Vagina (tissue), 2 donors: ENCODE data around the gene ZNF775. TPM values are rescaled to one million over a fixed set of nuclear protein-coding genes. Genes with fewer than 3 reads are reported as not detected.

Source experiments
- DNase-seq, 2 donors: peaks; one replicate each; pipeline ENCODE4 v3.0.0-alpha.2; 2017; ENCODE audit errors: extremely low spot score in 2 of 2
- H3K27ac ChIP-seq: fragments of 200-600 bp; sonication (generic); one replicate; pipeline ENCODE4 v1.5.1; 2019
- H3K27me3 ChIP-seq: fragments of 200-600 bp; sonication (generic); one replicate; pipeline ENCODE4 v1.5.1; 2019
- H3K36me3 ChIP-seq, 2 donors: fragments of 200-600 bp; sonication (generic); one replicate each; pipeline ENCODE4 v1.5.1; 2017 to 2019
- H3K4me1 ChIP-seq: fragments of 200-600 bp; sonication (generic); one replicate; pipeline ENCODE4 v1.5.1; 2019
- H3K4me3 ChIP-seq, 2 donors: fragments of 200-600 bp; sonication (generic); 1 replicate in 1 of 2; 2 replicates in 1 of 2; pipeline ENCODE4 v1.5.1; 2016 to 2019
- H3K9me3 ChIP-seq: fragments of 200-600 bp; sonication (generic); one replicate; pipeline ENCODE4 v1.5.1; 2019
- POLR2A ChIP-seq, 2 donors: fragments of 450-650 bp; IDR thresholded peaks; one replicate each; pipeline ENCODE4 v1.6.1; 2017; ENCODE audit warnings: antibody characterized with exemption in 2 of 2, mild to moderate bottlenecking in 2 of 2, moderate library complexity in 2 of 2
- POLR2AphosphoS5 ChIP-seq, 2 donors: sonication (generic); formaldehyde crosslinking; IDR thresholded peaks; one replicate each; pipeline ENCODE4 v1.9.0; 2017; ENCODE audit warnings: antibody characterized with exemption in 2 of 2, mild to moderate bottlenecking in 2 of 2, low read depth in 1 of 2; ENCODE audit not compliant: insufficient read depth in 1 of 2
- intact Hi-C: fragments of 100-400 bp; cut with DNase I; formaldehyde crosslinking; loops from one replicate; pipeline ENCODE4 v1.15.1; 2023
- total RNA-seq: library from RNA; depleted of rRNA; stranded (reverse); fragments of >200 nt; gene quantifications from one replicate; pipeline ENCODE4 v1.2.3, GENCODE V29; 2016
- TF ChIP-seq, protein P1 (sequence below), 3 experiments: fragments of 450-650 bp in 2 of 3; fragments of 200-600 bp in 1 of 3; sonication (generic) in 1 of 3; IDR thresholded peaks; one replicate each; pipeline ENCODE4 v1.5.1; 2017 to 2019; ENCODE audit warnings: antibody characterized with exemption in 3 of 3, mild to moderate bottlenecking in 2 of 3, moderate library complexity in 2 of 3

Gene ZNF775
- total RNA-seq, 1 donor from 2014 or later: 4.4 TPM

DNA sequence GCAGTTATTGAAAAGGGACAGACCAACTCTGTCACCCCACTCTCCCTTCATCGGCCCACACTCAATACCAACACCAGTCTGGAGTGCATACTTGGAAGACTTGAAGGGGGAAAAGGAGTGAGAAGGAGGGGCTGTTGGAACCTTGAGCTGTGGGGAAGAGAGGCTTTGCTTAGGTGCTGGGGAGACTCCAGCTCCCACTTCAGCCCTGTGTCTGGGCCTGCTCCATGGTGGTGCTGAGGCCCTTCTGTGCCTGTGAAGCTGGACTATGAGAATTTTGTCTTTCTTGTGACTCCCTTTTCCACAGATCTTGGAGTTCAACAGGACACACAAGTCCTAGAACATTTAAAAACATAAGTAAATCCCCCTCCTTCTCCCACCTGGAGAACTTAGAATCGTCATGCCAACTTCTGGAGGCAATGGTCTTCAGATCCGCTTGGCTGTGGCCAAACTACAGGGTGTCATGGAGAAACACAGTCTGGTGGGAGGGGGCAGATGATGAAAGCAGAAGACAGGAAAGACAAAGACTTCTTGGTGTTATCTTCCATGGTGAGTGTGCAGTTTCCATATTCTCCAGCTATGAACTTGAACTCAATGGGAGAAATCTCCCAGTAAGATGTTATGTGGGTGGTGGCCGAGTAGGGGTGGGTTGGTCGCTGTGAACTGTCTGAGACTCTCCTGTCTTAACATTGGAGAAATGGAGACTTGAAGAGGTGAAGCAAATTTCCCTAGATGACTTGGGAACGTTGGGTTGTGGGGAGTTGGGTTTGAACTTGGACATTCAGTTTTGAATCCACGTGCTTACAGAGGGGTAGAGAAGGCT lies 52.9 kb downstream of the ZNF775 start:
- TF ChIP-seq, protein P1, sequence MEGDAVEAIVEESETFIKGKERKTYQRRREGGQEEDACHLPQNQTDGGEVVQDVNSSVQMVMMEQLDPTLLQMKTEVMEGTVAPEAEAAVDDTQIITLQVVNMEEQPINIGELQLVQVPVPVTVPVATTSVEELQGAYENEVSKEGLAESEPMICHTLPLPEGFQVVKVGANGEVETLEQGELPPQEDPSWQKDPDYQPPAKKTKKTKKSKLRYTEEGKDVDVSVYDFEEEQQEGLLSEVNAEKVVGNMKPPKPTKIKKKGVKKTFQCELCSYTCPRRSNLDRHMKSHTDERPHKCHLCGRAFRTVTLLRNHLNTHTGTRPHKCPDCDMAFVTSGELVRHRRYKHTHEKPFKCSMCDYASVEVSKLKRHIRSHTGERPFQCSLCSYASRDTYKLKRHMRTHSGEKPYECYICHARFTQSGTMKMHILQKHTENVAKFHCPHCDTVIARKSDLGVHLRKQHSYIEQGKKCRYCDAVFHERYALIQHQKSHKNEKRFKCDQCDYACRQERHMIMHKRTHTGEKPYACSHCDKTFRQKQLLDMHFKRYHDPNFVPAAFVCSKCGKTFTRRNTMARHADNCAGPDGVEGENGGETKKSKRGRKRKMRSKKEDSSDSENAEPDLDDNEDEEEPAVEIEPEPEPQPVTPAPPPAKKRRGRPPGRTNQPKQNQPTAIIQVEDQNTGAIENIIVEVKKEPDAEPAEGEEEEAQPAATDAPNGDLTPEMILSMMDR (IDR thresholded peaks at IDR 0.05): no peak
- TF ChIP-seq POLR2A (IDR thresholded peaks at IDR 0.05) (no peak), POLR2AphosphoS5 (IDR thresholded peaks at IDR 0.05; ENCODE audit: insufficient read depth in 1 of 2, low read depth in 1 of 2) (no peak)
- Histone ChIP-seq H3K9me3 (no peaks in the 10 kb centered on the region), H3K27ac (no peak overlapping the region), H3K4me3 (no peak overlapping the region), H3K27me3 (no peaks in the 10 kb centered on the region), H3K4me1 (peaks cover 9% of the 10 kb centered on the region), H3K36me3 (no peaks in the 10 kb centered on the region)
- intact Hi-C loops: no loop called here
- DNase-seq: no peak

DNA sequence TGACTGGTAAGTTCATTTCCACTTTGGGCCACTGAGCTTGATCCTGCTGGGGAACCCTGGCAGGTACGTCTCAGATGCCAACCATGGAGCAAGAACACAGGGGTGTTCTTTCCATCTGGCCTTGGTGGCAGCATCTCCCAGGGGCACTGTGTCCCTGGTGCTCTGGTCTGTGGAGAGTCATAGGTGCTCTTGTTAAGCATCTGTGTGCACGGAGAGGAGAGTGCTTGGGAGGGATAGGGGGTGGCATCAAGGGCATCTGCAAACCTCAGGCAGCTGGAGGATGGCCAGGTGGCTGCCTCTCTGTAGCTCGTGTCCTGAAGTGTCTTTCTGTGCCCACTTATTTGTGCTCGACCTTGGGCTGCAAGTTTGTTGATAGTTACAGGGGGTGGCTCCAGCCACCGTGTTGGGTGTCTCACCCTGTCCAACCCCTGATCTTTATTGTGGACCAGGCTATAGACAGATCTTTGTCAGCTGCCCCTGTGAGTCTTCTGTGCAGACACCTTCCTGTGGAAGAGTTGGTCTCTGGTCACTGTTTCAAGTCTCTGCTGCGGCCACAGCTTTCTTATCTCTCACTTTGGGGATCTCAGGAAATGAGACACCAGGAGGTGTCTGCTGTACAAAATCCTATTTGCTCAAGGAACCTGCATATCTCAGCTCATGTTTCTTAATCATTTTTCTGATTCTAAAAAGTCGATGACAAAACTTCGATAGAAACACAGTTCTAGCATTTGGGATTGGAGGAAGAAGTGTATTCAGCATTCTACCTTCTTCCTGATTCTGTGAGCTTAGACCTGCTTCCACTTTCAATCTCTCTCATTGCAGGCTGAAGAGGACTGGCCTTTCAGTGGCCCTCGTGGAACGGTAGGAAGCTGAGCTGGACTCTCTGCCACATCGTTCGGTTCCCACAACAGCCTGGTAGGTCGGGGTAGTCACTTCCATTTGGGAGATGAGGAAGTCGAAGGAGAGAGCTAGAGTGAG lies 54.1 kb downstream of the ZNF775 start:
- no peaks in the 10 kb centered on the region for H3K27me3 ChIP-seq
- intact Hi-C loops: no loop called here
- H3K4me1 ChIP-seq: peaks cover 9% of the 10 kb centered on the region
- no peak overlapping the region for H3K4me3 ChIP-seq
- TF ChIP-seq POLR2A (IDR thresholded peaks at IDR 0.05) (no peak), POLR2AphosphoS5 (IDR thresholded peaks at IDR 0.05; ENCODE audit: insufficient read depth in 1 of 2, low read depth in 1 of 2) (no peak)
- TF ChIP-seq, protein P1 (IDR thresholded peaks at IDR 0.05): no peak
- no peaks in the 10 kb centered on the region for H3K9me3 ChIP-seq
- DNase-seq: peak in 1 of 2 donors; percentile 81
- no peaks in the 10 kb centered on the region for H3K36me3 ChIP-seq
- no peak overlapping the region for H3K27ac ChIP-seq

DNA sequence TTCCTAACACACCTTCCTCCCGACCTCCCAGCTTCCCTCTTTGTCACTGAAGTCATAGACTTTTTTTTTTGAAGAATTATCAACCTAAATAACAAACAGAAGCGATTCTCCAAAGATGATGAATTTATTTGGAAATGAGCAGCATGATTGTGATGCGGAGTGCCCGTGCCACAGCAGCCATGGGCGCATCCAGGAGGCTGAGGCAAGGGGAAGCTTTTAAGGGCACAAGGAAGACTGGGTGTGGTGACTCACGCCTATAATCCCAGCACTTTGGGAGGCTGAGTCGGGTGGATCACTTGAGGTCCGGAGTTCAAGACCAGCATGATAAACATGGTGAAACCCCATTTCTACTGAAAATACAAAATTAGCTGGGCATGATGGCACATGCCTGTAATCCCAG lies 55.1 kb downstream of the ZNF775 start:
- H3K36me3 ChIP-seq: no peaks in the 10 kb centered on the region
- H3K4me1 ChIP-seq: peaks cover under 1% of the 10 kb centered on the region
- TF ChIP-seq POLR2AphosphoS5 (IDR thresholded peaks at IDR 0.05; ENCODE audit: insufficient read depth in 1 of 2, low read depth in 1 of 2) (no peak), POLR2A (IDR thresholded peaks at IDR 0.05) (no peak)
- TF ChIP-seq, protein P1 (IDR thresholded peaks at IDR 0.05): no peak
- no peak overlapping the region for H3K4me3 ChIP-seq
- DNase-seq: peak in 1 of 2 donors; percentile 77
- no peaks in the 10 kb centered on the region for H3K27me3 ChIP-seq
- no peak overlapping the region for H3K27ac ChIP-seq
- H3K9me3 ChIP-seq: no peaks in the 10 kb centered on the region
- intact Hi-C loops: no loop called here

DNA sequence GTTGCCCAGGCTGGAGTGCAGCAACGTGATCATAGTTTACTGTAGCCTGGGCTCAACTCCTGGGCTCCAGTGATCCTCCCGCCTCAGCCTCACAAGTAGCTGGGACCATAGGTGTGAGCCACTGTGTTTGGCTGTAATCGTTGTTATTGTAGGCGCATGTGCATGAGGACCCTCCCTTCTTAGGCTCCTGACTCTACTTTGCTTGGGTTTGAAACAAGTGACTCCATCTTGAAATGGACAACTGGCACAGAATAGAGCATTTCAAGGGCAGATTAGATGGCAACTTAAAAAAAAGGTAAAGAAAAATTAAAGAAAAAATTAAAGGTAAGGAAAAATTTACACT lies 55.9 kb downstream of the ZNF775 start:
- H3K4me1 ChIP-seq: no peaks in the 10 kb centered on the region

More for the DNA sequence above, 55.9 kb downstream of the ZNF775 start:
- H3K27me3 ChIP-seq: no peaks in the 10 kb centered on the region
- no peak overlapping the region for H3K4me3 ChIP-seq
- DNase-seq: no peak
- intact Hi-C loops: no loop called here
- no peaks in the 10 kb centered on the region for H3K36me3 ChIP-seq
- no peaks in the 10 kb centered on the region for H3K9me3 ChIP-seq
- H3K27ac ChIP-seq: no peak overlapping the region
- no peak for TF ChIP-seq POLR2A (IDR thresholded peaks at IDR 0.05)
- no peak for TF ChIP-seq POLR2AphosphoS5 (IDR thresholded peaks at IDR 0.05; ENCODE audit: insufficient read depth in 1 of 2, low read depth in 1 of 2)
- TF ChIP-seq, protein P1 (IDR thresholded peaks at IDR 0.05): no peak
